Neuronal stem cell (in vitro differentiated cells): Measurements from ENCODE around the gene COQ2.

Source experiments
- DNase-seq: peaks from one replicate; pipeline ENCODE4 v3.0.0-alpha.2; 2013; ENCODE audit warnings: low spot score
- H2AFZ ChIP-seq: one replicate; pipeline ENCODE4 v1.6.1; 2013; ENCODE audit warnings: mild to moderate bottlenecking, low read length, inconsistent platforms
- H2AK5ac ChIP-seq: 2 replicates; pipeline ENCODE4 v1.6.1; 2013; ENCODE audit warnings: low read depth, mild to moderate bottlenecking, inconsistent platforms, low read length, moderate library complexity, mixed read lengths
- H2BK120ac ChIP-seq: 2 replicates; pipeline ENCODE4 v1.6.1; 2013; ENCODE audit warnings: low read depth, mild to moderate bottlenecking, inconsistent platforms, low read length, moderate library complexity, mixed read lengths
- H2BK12ac ChIP-seq: one replicate; pipeline ENCODE4 v1.6.1; 2013; ENCODE audit warnings: low read length, inconsistent platforms
- H2BK15ac ChIP-seq: 2 replicates; pipeline ENCODE4 v1.6.1; 2013; ENCODE audit warnings: mild to moderate bottlenecking, low read length, inconsistent platforms, mixed read lengths
- H2BK5ac ChIP-seq: one replicate; pipeline ENCODE4 v1.6.1; 2013; ENCODE audit warnings: inconsistent platforms, mild to moderate bottlenecking, low read length, moderate library complexity
- H3K14ac ChIP-seq: one replicate; pipeline ENCODE4 v1.6.1; 2013; ENCODE audit warnings: low read length, inconsistent platforms
- H3K18ac ChIP-seq: 2 replicates; pipeline ENCODE4 v1.6.1; 2013; ENCODE audit warnings: low read length, inconsistent platforms
- H3K23ac ChIP-seq: 2 replicates; pipeline ENCODE4 v1.6.1; 2013; ENCODE audit warnings: low read depth, mild to moderate bottlenecking, mixed read lengths, low read length, inconsistent platforms; ENCODE audit not compliant: poor library complexity
- H3K27ac ChIP-seq: replicated peaks from 3 replicates; pipeline ENCODE4 v1.5.1; 2013; ENCODE audit warnings: low read length, inconsistent platforms
- H3K27me3 ChIP-seq, 3 experiments: 2 replicates each; pipeline ENCODE4 v1.6.1; 2013; ENCODE audit warnings: low read length in 3 of 3, mild to moderate bottlenecking in 2 of 3, inconsistent platforms in 1 of 3, low read depth in 1 of 3, mixed read lengths in 1 of 3, moderate library complexity in 1 of 3; ENCODE audit not compliant: control insufficient read depth in 3 of 3, insufficient read depth in 3 of 3
- H3K36me3 ChIP-seq, 2 donors: replicated peaks in 1 of 2; 2 replicates each; pipeline ENCODE4 v1.6.1; 2013; ENCODE audit warnings: low read length in 2 of 2; ENCODE audit not compliant: control insufficient read depth in 2 of 2, insufficient read depth in 2 of 2
- H3K4ac ChIP-seq: 2 replicates; pipeline ENCODE4 v1.6.1; 2013; ENCODE audit warnings: inconsistent platforms, mild to moderate bottlenecking, low read length, moderate library complexity
- H3K4me1 ChIP-seq, 2 donors: 1 replicate in 1 of 2; 2 replicates in 1 of 2; pipeline ENCODE4 v1.6.1; 2013; ENCODE audit warnings: low read length in 2 of 2, low read depth in 1 of 2; ENCODE audit not compliant: control insufficient read depth in 2 of 2, insufficient read depth in 1 of 2
- H3K4me2 ChIP-seq: one replicate; pipeline ENCODE4 v1.6.1; 2013; ENCODE audit warnings: mild to moderate bottlenecking, low read length, inconsistent platforms; ENCODE audit not compliant: insufficient read depth, poor library complexity, severe bottlenecking
- H3K4me3 ChIP-seq, 2 donors: 2 replicates each; pipeline ENCODE4 v1.5.1; 2013; ENCODE audit warnings: low read length in 2 of 2, mild to moderate bottlenecking in 2 of 2, inconsistent platforms in 1 of 2, moderate library complexity in 1 of 2
- H3K79me1 ChIP-seq: one replicate; pipeline ENCODE4 v1.6.1; 2013; ENCODE audit warnings: low read depth, mild to moderate bottlenecking, inconsistent platforms, low read length, moderate library complexity
- H3K9ac ChIP-seq: one replicate; pipeline ENCODE4 v1.6.1; 2013; ENCODE audit warnings: mild to moderate bottlenecking, low read depth, low read length, inconsistent platforms; ENCODE audit not compliant: poor library complexity
- H3K9me3 ChIP-seq, 2 donors: replicated peaks in 1 of 2; 2 replicates each; pipeline versions ENCODE3 to v1.6.1; 2013; ENCODE audit warnings: low read length in 2 of 2, mild to moderate bottlenecking in 2 of 2, inconsistent platforms in 1 of 2, low read depth in 1 of 2, mixed read lengths in 1 of 2, moderate library complexity in 1 of 2; ENCODE audit not compliant: control insufficient read depth in 2 of 2, insufficient read depth in 1 of 2
- H4K8ac ChIP-seq: one replicate; pipeline ENCODE4 v1.6.1; 2013; ENCODE audit warnings: low read depth, mild to moderate bottlenecking, inconsistent platforms, low read length, moderate library complexity
- H4K91ac ChIP-seq: one replicate; pipeline ENCODE4 v1.6.1; 2013; ENCODE audit warnings: low read length, low read depth, mild to moderate bottlenecking, inconsistent platforms; ENCODE audit not compliant: poor library complexity
- WGBS, 2 donors: extraction: QIAGEN DNeasy Blood & Tissue Kit; methylation state at CpG; one replicate each; pipeline ENCODE4 v1.1.7; 2013; ENCODE audit warnings: missing lambda C conversion rate in 2 of 2, mixed read lengths in 1 of 2; ENCODE audit not compliant: insufficient read length in 2 of 2, insufficient replicate concordance in 1 of 2; ENCODE audit errors: extremely low coverage in 2 of 2; 5-methylcytosine and 5-hydroxymethylcytosine counted together

COQ2 gene

GRCh38 chr4:83263106-83263505 lies 21.5 kb downstream of the COQ2 start:
- H3K27me3 ChIP-seq = no peaks in the 10 kb centered on the region
- H2BK120ac ChIP-seq = no peak overlapping the region
- no peak overlapping the region for H3K14ac ChIP-seq
- no peak overlapping the region for H3K4me3 ChIP-seq
- no peak overlapping the region for H2BK15ac ChIP-seq
- no peak overlapping the region for H2AFZ ChIP-seq
- no CpG with 5 or more reads among the region's 1 CpG for WGBS, 2 donors
- H3K9ac ChIP-seq = no peak overlapping the region
- H3K36me3 ChIP-seq = peaks cover 5 to 75% of the 10 kb centered on the region in 2 donors
- no peak overlapping the region for H2BK12ac ChIP-seq
- DNase-seq = no peak
- no peak overlapping the region for H4K91ac ChIP-seq
- no peak overlapping the region for H3K27ac ChIP-seq
- no peak overlapping the region for H3K18ac ChIP-seq
- no peak overlapping the region for H2AK5ac ChIP-seq
- H4K8ac ChIP-seq = no peak overlapping the region
- H3K4me1 ChIP-seq = peaks cover under 1 to 2% of the 10 kb centered on the region in 2 donors
- H3K9me3 ChIP-seq = no peaks in the 10 kb centered on the region
- H3K79me1 ChIP-seq = no peaks in the 10 kb centered on the region
- H3K4ac ChIP-seq = no peak overlapping the region
- H3K4me2 ChIP-seq = no peak overlapping the region
- H3K23ac ChIP-seq = no peak overlapping the region
- H2BK5ac ChIP-seq = no peak overlapping the region

- no peak overlapping the region for H2BK12ac ChIP-seq
- H3K79me1 ChIP-seq = no peaks in the 10 kb centered on the region
- no peak overlapping the region for H3K23ac ChIP-seq
- no peak overlapping the region for H2BK5ac ChIP-seq
- no peak overlapping the region for H2AFZ ChIP-seq
- no peak overlapping the region for H4K91ac ChIP-seq
- no peak overlapping the region for H3K14ac ChIP-seq
- H3K36me3 ChIP-seq = peaks cover 4 to 70% of the 10 kb centered on the region in 2 donors
- no peak overlapping the region for H2AK5ac ChIP-seq
- H2BK15ac ChIP-seq = no peak overlapping the region
- H3K18ac ChIP-seq = no peak overlapping the region
- no peak overlapping the region for H3K9ac ChIP-seq
- no CpG with 5 or more reads among the region's 2 CpGs for WGBS, 2 donors
- peaks cover 4 to 7% of the 10 kb centered on the region in 2 donors for H3K4me1 ChIP-seq
- no peak overlapping the region for H3K4me2 ChIP-seq
- H3K4ac ChIP-seq = no peak overlapping the region
- H3K27me3 ChIP-seq = no peaks in the 10 kb centered on the region
- no peak overlapping the region for H3K4me3 ChIP-seq
- H4K8ac ChIP-seq = no peak overlapping the region
- H3K27ac ChIP-seq = no peak overlapping the region
- no peak overlapping the region for H2BK120ac ChIP-seq
- no peaks in the 10 kb centered on the region for H3K9me3 ChIP-seq
- DNase-seq = no peak
Observed at GRCh38 chr4:83262682-83263081, 21.9 kb downstream of the COQ2 start.

GRCh38 chr4:83261307-83261706 lies 23.3 kb downstream of the COQ2 start:
- Histone ChIP-seq H3K4me3 (no peak overlapping the region), H3K27me3 (no peaks in the 10 kb centered on the region)

GRCh38 chr4:83259586-83259985 lies 25.0 kb downstream of the COQ2 start:
- no peaks in the 10 kb centered on the region for H3K27me3 ChIP-seq
- no peak overlapping the region for H2BK5ac ChIP-seq
- no peak overlapping the region for H2AFZ ChIP-seq
- no peak overlapping the region for H2BK15ac ChIP-seq
- DNase-seq = no peak
- H3K4me2 ChIP-seq = no peak overlapping the region
- no peak overlapping the region for H2AK5ac ChIP-seq
- H2BK12ac ChIP-seq = no peak overlapping the region
- H3K23ac ChIP-seq = no peak overlapping the region
- WGBS, 2 donors = no CpG with 5 or more reads among the region's 1 CpG
- peaks cover 4 to 52% of the 10 kb centered on the region in 2 donors for H3K36me3 ChIP-seq
- no peak overlapping the region for H2BK120ac ChIP-seq
- no peak overlapping the region for H4K8ac ChIP-seq
- H3K4me3 ChIP-seq = no peak overlapping the region
- H3K27ac ChIP-seq = no peak overlapping the region
- H3K18ac ChIP-seq = no peak overlapping the region
- H3K9ac ChIP-seq = no peak overlapping the region
- no peak overlapping the region for H4K91ac ChIP-seq
- H3K79me1 ChIP-seq = no peaks in the 10 kb centered on the region
- H3K4ac ChIP-seq = no peak overlapping the region
- no peak overlapping the region for H3K14ac ChIP-seq
- peaks cover 4 to 11% of the 10 kb centered on the region in 2 donors for H3K4me1 ChIP-seq
- H3K9me3 ChIP-seq = no peaks in the 10 kb centered on the region

More at GRCh38 chr4:83261307-83261706, 23.3 kb downstream of the COQ2 start:
- Histone ChIP-seq H3K9ac (no peak overlapping the region), H3K4me2 (no peak overlapping the region), H3K4ac (no peak overlapping the region), H3K9me3 (no peaks in the 10 kb centered on the region), H3K4me1 (peaks cover 4 to 9% of the 10 kb centered on the region in 2 donors), H2BK120ac (no peak overlapping the region), H3K14ac (no peak overlapping the region), H3K18ac (no peak overlapping the region), H2AFZ (no peak overlapping the region), H2BK5ac (no peak overlapping the region), H4K91ac (no peak overlapping the region), H2BK12ac (no peak overlapping the region), H2BK15ac (no peak overlapping the region), H3K27ac (no peak overlapping the region), H3K23ac (no peak overlapping the region), H3K79me1 (no peaks in the 10 kb centered on the region), H4K8ac (no peak overlapping the region), H3K36me3 (peaks cover 4 to 66% of the 10 kb centered on the region in 2 donors), H2AK5ac (no peak overlapping the region)
- no CpG with 5 or more reads among the region's 5 CpGs for WGBS, 2 donors
- DNase-seq = no peak
